Mesenteric fat pad (tissue), 1 donor: Measurements from ENCODE around the gene MLLT1. TPM values are rescaled to one million over a fixed set of nuclear protein-coding genes. Genes with fewer than 3 reads are reported as not detected.

Experiments
- DNase-seq: peaks from one replicate; pipeline ENCODE4 v3.0.0-alpha.2; 2020; ENCODE audit warnings: low spot score
- total RNA-seq: library from RNA; stranded (reverse); fragmentation: NEBNext Ultra II Directional; extraction: Animal tissue kit (Norgen Biotek cat#: 25700); gene quantifications from one replicate; pipeline ENCODE4 v1.2.1, GENCODE V29; 2021
- donor health status: DM: yes; HTN: yes; CAD: no.

Gene MLLT1
- total RNA-seq, 1 donor from 2014 or later, result 62.3 TPM

DNA sequence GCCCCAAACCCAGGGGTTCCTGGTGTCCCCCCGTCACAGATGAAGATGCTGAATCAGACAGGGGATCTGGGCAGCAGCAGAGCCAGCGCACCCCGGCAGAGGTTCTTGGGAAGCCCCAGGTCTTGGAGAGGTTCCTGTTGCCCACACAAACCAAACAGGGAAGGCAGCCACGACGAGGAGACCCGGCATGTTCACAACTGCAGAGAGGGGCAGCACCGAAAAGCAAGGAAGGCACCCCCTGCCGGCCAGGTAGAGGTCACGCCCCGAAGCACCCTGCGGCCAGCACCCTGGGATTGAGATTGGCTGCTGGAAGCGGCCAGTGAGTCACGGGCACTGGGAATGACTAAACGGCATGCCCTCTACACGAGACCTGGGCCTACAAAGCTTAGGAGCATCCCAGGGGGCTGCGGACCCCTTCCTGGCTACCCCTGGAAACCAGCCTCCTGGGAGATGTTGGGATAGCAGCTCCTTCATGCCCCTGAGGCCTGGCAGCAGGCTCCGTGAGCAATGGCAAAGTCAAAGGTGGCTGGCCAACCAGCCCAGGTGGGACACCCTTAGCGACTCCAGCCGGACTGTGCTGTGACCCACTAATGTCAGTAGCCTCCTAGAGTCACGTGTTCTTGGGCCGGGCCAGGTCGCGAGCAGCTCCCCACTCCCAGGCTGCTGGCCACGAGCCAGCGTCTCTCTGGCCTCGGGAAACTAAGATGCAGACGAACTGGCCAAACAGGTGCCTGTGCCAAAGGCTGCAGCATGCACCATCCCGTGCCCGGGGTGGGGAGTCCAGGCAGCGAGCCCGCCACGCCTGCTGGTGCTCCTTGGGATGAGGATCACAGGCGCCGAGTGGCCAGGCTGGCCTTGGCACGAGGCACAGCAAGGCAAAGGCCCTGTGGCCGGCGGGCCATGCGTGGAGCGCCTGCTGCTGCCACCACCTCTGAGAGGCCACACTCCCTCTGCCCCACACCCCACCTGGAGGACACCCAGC, 43.2 kb downstream of the MLLT1 start:
- no peak for DNase-seq

DNA sequence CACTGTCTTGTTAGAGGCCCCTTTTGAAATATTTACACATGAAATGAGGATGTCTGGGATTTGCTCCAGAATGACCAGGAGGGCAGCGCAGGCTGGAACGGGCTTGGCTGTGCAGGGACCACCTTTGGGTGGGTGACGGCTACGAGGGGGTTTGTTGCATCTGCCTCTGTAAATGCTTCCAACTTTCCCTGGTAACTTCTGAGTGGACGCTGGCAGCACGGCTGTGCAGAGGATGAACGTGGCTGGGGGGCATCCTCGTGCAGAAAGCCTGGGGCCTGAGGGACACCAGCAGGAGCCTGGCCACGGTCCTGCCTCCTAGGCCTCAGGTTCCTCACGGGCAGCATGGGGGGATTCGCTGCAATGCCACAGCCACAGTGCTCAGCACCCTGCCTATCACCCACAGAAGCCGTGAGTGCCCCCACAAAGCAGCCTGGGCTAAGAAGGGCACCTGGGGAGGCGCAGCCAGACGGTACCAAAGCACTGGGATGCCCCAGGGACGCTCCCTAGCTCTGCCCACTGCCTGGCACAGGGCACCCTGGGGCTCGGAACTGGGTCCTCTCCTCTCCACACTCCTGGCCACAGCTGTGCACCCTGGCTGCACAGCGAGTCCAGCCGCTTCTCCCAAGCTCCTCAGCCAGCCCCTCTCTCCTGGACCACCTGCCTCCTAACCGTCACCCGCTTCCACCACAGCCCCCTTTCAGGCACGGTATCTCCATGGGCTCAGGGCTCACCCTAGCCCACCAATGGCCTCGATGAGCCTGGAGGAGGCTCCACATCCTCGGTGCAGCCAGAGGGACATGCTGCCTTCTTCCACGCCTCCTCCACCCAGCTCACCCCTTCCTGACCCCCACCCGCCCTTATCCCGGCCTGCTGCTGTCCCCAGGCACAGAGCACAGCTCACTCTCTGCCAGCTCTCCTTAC, 44.5 kb downstream of the MLLT1 start:
- no peak for DNase-seq

DNA sequence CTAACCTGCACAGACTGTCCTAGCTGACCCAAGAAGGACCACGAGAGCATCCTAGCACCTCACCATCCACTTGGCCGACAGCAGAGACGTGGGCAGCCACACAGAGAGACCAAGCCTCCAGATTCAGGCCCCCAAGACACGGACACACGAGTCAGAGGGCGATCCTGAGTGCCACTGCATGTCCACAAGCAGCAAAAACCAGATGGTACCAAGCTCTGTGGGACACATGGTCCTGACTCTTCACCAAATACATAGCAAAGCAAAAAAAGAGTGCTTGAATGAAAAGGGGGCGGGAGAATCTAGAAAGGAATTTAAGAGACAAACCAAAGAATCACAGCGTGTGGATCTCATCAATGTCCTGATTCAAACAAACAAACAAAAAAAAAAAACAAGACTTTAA, 45.2 kb downstream of the MLLT1 start:
- no peak for DNase-seq

DNA sequence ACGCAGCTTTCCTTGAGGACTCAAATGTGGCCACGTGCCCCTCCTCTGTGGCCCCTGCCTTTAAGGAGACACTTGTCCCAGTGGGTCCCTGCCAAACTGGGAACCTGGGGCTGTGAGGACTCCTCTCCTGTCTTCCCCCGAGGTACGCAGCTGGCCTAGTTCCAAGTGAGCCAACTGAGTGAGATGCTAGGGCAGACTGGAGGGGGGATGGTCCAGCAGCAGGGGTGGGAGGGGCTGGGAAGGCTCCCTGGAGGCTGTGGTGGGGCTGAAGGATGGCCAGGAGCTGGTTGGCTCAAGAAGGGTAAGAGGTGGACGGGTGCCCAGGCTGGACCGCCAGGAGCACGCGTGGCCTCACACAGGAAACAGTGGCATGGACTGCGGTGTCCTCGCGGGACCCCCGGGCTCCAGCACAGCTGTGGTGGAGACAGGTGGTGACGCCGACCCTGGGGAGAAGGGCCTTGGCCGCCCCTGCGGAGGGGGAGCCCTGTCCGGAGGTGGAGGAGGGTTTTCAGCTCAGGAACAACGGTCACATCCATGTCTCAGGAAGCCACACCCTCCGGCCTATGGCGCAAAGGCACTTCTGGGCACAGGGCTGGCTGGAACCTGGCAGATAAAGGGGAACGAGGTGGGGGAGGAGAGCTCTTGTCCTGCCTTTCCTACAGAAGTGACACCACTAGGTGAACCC, 45.8 kb downstream of the MLLT1 start:
- DNase-seq, result no peak

DNA sequence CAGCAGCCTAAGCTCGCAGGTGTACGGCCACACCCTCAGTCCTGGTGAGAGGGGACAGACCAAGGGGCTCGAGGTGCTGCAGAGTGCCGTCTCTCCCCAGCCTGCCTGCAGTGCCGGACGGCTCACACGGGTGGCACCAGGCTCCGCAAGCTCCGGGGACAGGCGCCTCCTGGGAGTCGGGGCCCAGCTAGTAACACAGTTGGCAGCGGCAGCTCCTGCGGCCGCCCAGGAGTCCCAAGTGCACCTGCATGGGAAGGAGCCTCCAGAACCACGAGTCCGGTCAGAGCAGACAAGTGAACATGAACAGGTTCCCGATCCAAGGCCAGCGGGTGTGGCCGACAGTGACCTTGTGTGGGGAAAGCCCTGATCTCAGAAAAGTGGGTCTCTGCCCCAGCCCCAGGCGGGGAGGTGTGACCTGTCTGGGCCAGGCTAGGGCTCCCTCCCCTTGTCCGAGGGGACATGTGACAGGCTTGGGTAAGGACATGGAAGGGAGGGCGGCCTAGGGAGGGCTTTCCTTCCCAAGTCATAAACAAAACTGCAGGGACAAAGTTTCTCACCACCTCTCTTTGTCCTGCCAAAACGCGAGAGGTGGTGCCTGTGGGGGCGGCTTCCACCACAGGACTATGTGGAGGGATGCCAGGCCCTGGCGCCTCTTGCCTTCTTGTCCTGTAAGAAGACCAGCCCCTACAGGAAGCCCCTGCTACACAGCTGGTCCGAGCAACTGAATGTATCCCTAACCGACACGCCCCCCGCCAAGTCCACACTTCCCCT, 46.5 kb downstream of the MLLT1 start:
- no peak for DNase-seq

DNA sequence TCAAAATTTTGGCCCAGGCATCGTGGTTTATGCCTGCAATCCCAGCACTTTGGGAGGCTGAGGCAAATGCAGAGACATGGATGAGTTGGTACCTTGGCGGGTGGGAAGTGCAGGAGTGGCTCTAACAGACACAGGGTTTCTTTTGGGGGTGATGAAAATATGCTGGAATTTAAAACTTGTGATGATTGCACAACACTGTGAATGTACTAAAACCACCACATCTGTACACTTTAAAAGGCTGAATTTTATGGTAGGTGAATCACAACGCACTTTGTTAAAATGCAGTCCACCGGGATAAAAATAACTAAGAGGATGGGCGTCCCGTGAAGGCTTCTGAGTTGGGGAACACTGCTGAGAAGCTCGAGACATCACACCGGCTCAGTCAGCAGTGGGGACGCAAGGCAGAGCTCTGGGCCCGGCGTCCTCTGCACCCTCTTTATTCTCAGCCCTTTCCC, 47.1 kb downstream of the MLLT1 start:
- DNase-seq, result no peak

DNA sequence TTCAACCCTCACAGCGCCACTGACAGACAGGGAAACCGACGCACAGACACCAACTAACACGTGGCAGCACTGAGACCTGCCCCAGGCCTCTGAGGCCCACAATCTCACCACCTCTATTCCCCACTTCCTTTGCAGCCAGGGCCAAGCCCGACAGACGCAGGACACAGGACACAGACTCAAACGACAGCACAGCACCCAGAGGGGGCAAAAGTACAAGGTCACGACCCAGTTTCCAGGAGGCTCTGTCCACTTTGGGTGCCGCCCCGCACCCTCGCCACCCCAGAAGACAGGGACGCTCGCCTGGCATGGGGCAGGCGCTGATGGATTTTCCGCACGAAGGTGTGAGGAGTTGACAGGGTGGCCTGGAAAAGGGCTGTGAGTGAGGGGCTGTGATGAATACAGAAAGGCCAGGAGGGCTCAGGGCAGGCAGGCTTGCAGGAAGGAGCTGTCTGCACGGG, 48.8 kb downstream of the MLLT1 start:
- no peak for DNase-seq

DNA sequence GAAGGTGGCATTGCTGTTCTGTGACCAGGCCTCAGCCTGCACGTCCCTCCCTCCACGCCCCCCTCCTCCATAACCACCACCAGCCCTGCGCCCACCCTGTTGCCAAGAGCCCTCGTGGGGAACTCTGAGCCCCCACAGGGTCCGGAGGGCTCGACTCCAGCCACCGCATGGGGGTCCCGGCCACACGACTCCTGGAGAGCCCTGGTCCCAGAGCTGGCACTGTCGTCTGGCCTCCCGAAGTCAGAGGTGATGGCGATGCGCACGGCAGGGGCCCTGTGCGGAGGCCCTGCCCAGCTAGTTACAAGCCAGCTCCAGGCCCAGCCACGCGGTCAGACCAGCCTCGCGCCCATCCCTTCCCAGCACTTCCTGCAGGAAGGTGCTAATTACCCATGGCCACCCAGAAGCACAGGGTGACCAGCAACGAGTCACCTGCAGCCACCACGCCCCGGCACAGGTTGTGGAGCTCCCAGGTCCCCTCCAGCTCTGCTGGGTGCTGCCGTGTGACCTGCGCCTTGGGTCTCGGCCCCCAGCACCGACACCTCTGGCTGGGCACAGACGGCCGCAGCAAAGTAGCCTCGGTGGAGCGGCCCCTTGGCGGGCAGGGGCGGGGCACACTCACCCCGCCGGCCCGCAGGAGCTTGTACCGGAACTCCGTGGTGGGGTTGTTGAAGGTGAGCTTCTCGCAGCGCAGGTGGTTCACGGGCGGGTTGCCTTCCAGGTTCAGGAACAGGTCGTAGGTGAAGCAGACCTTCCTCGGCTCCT, 49.6 kb downstream of the MLLT1 start:
- no peak for DNase-seq

DNA sequence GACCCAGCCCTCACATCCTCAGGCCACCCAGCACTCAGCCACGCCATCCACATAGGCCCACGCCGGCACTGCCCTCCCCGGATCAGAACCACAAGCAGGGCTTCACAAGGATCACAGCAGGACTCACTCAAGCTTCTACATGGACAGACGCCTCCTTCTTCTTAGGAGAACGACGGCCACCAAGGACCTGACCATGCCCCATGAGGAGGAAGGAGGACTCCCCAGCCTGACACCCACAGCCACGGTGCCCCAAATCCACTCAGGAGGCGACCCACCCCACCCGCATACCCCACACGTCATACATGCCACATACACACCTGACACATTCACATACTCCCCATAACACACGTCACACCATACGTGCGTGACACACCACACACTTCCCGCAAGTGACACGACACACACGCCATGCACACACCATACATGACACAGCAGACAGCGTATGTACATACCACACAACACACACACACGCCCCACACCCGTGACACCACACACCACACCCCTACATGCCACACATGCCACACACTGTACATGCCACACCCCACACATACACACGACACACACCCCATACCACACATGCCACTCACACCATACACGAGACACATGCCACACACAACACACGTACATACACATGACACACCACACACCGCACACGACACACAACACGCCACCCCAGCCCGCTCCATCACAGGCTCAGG, 50.4 kb downstream of the MLLT1 start:
- DNase-seq, result no peak

DNA sequence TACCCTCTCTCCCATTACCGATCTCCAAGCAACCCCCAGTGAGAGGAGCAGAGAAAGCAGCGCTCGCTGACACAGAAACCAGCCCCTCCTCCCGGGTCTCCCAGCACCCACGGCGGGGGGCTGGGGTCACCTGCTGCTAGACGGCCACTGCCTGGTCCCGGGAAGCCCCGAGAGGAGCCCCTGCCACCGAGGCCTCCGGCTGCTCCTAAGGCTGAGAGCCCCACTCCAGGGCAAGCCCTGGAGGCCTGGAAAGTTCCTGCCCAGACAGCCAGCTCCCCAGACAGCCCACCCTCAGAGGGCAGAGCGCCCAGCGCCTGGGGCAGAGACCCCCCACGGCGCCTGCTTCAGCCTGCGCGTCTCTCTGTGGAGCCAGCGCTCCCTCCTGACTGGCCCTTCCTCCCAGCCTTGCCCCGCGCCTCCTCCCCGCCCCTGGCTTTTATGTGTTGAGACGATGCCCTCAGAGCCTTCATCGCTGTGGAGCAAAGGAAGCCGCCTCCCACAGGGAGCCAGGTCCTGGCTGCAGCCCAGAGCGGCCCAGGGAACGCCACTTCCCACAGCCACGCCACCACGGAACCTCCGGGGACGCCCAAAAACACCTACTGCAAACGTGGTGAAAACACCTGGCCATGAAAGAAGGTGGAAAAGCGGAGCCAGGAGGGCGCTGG, 51.1 kb downstream of the MLLT1 start:
- no peak for DNase-seq

DNA sequence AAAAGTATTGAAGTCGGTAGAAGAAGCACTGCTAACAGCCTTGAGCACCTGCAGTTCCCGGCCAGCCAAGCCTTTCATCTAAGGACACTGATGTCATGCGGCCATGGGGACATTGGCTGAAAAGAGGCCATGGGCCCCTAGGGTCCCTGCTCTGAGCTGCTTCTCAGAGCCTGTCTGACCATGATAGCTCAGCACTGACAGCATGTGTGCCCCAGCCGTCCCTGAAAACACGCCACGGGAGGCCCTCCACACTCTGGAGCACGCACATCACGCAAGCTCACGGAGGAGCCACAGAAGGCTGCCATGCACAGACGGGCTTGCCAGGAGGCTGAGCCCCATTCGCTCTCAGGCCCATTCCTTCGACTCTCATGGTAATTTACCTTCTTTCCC, 51.8 kb downstream of the MLLT1 start:
- no peak for DNase-seq

DNA sequence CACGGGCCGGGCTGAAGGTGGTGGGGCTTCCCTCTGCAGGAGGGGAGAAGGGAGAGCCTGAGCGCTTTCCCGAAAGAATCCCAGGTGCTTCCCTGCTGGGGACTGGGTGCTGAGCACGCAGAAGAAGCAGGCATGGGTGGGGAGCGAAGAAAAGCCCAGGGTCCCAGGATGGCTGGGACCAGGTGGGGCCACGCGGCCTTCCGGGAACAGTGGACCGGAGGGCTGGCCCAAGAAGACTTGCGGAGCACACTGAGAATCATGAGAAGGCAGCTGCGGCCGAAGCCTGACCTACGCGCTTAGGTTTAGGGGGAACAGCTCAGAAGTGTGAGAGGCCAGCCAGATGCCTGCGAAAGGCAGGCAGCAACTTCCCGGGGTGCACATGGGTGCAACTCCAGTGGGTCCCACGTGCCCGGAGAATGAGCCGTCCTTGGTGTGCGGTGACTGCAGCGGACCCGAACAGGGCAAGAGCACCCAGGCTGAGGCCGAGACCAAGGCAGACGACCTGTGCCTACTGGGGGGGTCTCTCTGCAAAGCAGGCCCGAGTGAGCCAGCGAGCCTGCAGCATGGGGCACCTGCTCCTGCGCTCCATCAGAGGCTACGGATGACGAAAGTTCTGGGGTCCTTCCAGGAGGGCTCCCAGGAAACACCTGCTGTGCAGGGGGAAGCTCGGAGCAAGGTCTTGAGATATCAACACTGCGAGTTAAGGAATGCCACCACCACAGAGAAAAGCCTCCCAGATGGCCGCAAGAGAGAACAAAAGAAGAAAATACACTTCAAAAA, 52.4 kb downstream of the MLLT1 start:
- no peak for DNase-seq

DNA sequence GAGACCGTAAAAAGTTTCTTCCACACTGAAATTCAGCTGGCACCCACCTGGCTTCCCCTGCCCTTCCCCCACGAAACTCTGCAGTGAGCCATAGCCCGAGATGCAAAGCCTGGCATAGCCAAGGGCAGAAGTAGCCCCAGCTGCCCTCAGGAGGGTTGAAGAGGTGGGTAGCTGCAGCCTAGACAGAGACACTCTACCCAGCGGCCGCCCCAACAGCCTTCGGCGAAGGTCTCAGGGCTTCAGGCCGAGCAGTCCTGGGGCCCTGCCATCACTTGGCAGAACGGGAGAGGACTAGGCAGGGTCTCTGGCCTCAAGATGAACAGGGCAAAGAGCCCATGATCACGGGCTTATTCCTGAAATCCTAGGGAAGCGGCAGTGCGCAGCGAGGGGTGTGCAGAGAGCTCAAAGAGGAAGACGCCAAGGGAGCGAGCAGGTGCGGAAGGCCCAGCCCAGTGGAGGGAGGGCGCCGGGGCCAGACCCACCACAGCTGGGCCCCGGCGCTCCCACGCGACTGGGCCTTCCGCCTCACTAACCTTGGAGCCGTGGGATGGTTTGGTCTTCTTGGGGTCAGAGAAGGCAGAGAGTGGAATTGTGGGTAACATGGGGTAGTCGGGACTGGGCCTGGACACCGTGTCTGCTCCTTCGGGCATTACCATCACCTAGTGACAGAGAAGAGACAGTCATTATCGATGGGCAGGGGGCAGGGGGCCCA, 53.2 kb downstream of the MLLT1 start:
- no peak for DNase-seq

DNA sequence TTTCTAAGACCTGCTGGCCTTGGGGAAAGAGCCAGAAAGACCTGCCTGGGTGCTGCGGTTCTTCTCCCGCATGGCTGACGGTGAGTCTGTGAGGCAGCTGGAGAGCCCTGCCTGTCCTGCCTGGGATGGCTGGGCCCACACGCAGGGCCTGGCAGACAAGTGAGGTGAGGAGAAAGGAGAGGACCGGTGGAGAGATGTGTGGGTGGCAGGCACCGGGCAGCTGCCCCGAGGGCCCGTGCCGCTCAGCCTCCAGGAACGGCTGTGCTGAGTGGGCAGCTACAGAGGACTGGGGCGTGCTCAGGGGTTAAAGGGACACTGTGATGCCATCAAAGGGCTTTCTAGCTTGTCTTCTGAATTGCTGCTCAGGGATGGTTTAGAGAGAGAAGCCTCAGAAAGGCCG, 53.8 kb downstream of the MLLT1 start:
- DNase-seq, result no peak

DNA sequence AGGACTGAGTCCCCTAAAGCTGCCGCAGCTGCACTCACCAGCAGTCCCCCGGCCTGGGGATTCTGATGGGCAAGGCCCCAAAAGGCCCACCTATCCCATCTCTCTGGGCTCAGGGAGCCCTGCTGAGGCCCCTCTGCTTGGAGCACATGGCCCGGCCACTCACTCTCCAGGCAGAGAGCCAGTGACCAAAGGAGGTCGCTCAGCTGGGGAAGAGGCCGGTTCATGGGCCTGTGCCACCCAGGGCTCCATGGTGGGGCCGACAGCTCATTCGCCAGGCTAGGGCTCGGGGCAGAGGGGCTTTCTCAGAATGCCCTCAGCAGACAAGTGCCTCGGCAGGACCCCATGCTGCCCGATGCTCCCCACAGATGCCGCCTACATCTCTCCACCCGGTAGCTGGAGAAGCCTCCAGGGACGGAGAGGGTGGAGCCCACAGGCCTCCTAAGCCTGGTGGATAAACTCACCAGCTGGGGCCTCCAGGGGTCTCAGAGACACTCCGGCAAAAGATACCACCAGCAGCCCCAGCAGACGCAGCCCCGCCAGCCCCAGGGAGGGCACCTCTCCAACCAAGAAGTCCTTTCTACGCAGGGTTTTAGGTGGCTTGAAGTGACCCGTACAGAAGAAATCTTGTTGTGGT, 54.4 kb downstream of the MLLT1 start:
- DNase-seq, result no peak

DNA sequence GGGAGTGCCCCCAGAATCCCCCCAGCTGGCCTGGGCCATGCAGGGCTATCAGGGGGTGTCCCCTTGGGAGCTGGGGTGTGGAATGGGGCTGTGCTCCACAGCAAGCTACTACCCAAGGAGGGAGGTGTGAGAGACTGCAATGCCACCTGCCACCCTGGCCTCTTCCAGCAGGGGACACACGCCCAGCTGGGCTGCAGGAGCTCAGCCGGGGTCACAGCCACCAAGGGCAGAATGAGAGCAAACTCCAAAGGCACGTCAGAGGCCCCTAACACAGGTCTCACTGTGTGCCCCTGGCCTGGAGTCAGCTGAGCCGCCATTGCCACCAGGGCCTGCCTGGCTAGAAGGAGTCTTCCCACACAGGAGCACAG, 55.5 kb downstream of the MLLT1 start:
- DNase-seq, result no peak
